Astrocyte (in vitro differentiated cells and primary cell): ENCODE data around the gene ACTA2.

Source experiments
- EZH2 ChIP-seq: IDR thresholded peaks from 2 replicates; pipeline ENCODE4 v1.6.1; 2012; ENCODE audit warnings: mild to moderate bottlenecking, low read length, inconsistent platforms; ENCODE audit not compliant: insufficient read depth
- TF ChIP-seq, protein P1 (sequence below): IDR thresholded peaks from 2 replicates; pipeline ENCODE4 v1.5.1; 2011; ENCODE audit warnings: low read depth, mild to moderate bottlenecking, inconsistent platforms, low read length, moderate library complexity; ENCODE audit not compliant: insufficient read depth

DNA sequence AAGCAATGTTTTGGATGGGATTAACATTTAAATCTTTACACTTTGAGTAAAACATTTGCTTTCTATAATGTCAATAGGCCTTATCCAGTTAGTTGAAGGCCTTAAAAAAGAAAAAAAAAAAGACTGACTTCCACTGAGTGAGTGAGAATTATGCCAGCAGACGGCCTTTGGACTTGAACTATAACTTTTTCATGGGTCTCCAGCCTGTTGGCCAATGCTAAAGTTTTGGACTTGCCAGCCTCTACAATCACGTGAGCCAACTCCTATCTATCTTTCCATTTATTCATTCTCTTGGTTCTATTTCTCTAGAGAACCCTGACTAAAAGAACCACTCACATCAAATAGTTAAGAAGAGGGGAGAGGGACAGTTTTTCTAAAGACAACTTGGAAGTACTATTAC, 35.3 kb upstream of the ACTA2 start:
- TF ChIP-seq, protein P1, sequence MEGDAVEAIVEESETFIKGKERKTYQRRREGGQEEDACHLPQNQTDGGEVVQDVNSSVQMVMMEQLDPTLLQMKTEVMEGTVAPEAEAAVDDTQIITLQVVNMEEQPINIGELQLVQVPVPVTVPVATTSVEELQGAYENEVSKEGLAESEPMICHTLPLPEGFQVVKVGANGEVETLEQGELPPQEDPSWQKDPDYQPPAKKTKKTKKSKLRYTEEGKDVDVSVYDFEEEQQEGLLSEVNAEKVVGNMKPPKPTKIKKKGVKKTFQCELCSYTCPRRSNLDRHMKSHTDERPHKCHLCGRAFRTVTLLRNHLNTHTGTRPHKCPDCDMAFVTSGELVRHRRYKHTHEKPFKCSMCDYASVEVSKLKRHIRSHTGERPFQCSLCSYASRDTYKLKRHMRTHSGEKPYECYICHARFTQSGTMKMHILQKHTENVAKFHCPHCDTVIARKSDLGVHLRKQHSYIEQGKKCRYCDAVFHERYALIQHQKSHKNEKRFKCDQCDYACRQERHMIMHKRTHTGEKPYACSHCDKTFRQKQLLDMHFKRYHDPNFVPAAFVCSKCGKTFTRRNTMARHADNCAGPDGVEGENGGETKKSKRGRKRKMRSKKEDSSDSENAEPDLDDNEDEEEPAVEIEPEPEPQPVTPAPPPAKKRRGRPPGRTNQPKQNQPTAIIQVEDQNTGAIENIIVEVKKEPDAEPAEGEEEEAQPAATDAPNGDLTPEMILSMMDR = no peak
- TF ChIP-seq EZH2 = no peak
